ENCODE data around the gene TOMM20. TPM values are rescaled to one million over a fixed set of nuclear protein-coding genes. Genes with fewer than 3 reads are reported as not detected.

TOMM20 gene
- total RNA-seq, 1 donor, result 96.5 TPM

DNA sequence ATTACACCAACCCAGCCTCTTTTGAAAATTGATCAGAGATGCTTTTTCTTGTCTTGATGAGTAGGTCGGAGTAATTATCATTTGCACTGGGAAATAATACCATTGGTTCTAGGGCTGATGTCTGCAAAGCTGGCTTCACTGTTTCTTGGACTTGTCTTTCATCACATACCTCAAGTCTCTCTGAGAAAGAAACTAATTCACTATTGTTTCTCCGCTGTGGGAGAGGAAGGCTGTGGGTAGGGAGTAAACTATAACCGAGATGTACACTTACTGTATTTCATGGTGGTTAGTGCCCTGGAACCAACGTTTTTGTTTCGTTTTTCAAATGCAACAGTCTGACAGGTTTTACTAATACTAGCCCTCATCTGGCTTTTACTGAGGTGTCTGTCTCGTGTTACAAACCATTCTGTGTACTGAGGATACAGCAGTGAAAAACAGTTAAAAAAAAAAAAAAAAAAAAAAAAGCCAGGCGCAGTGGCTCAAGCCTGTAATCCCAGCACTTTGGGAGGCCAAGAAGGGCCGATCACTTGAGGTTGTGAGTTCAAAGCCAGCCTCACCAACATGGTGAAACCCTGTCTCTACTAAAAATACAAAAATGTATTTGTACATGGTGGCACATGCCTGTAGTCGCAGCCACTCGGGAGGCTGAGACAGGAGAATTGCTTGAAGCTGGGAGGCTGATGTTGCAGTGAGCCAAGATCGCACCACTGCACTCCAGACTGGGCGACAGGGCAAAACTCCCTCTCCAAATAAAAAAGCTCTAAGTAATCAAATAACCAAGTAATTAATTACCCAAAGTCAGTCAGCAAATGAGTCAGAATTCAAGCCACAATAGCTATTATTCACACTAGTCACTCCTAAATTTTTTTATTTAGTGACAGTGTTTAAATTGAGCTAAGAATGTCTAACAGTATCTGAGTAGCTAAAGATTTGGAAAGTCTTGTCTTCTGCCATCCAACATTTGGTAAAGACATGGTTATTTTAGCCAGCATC is 23.3 kb downstream of the TOMM20 start:
- TF ChIP-seq, protein P1, sequence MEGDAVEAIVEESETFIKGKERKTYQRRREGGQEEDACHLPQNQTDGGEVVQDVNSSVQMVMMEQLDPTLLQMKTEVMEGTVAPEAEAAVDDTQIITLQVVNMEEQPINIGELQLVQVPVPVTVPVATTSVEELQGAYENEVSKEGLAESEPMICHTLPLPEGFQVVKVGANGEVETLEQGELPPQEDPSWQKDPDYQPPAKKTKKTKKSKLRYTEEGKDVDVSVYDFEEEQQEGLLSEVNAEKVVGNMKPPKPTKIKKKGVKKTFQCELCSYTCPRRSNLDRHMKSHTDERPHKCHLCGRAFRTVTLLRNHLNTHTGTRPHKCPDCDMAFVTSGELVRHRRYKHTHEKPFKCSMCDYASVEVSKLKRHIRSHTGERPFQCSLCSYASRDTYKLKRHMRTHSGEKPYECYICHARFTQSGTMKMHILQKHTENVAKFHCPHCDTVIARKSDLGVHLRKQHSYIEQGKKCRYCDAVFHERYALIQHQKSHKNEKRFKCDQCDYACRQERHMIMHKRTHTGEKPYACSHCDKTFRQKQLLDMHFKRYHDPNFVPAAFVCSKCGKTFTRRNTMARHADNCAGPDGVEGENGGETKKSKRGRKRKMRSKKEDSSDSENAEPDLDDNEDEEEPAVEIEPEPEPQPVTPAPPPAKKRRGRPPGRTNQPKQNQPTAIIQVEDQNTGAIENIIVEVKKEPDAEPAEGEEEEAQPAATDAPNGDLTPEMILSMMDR (IDR thresholded peaks at IDR 0.05; ENCODE audit: insufficient read depth, low read length), result no peak
- H3K4me3 ChIP-seq (ENCODE audit: low read depth, low read length), result no peak overlapping the region
- peak; percentile 27 for DNase-seq (ENCODE audit: low read depth)

DNA sequence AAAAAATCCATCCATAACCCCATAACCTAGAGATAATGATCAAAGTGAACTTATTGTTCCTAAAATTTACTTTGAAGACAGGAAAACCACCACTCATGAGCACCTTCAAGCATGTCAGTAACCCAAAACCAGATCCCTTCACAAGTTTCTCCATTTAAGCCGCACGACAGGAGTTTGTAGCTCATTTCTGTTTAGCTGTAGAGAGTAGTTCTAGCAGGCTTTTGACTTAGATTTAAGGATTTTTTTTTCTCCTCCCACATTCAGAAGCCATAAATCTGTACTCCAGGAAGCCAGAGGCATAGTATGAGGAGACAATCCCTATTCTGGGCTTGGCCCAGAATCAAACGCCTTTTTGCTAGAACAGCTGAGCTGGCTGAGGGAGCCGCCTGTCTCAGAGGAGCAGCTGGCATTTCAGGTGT is 25.6 kb downstream of the TOMM20 start:
- TF ChIP-seq, protein P1 (IDR thresholded peaks at IDR 0.05; ENCODE audit: insufficient read depth, low read length), result no peak
- H3K4me3 ChIP-seq (ENCODE audit: low read depth, low read length), result no peak overlapping the region
- DNase-seq (ENCODE audit: low read depth), result no peak

DNA sequence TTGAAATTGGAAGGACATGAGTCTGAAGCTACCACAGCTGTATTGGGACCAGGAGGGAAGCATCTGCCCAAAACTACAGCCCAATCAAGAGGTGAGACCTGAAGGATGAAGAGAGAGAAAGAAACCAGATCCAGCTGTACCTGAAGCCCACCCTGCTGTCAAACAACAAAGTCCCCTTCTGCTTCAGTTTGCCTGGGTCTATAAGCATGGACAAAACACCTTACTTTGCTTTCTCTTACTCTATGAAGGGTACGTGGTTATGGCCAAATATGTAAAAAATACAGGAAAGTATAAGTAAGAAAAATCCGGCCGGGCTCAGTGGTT is 26.4 kb downstream of the TOMM20 start:
- DNase-seq (ENCODE audit: low read depth), result no peak
- TF ChIP-seq, protein P1 (IDR thresholded peaks at IDR 0.05; ENCODE audit: insufficient read depth, low read length), result no peak
- H3K4me3 ChIP-seq (ENCODE audit: low read depth, low read length), result no peak overlapping the region

DNA sequence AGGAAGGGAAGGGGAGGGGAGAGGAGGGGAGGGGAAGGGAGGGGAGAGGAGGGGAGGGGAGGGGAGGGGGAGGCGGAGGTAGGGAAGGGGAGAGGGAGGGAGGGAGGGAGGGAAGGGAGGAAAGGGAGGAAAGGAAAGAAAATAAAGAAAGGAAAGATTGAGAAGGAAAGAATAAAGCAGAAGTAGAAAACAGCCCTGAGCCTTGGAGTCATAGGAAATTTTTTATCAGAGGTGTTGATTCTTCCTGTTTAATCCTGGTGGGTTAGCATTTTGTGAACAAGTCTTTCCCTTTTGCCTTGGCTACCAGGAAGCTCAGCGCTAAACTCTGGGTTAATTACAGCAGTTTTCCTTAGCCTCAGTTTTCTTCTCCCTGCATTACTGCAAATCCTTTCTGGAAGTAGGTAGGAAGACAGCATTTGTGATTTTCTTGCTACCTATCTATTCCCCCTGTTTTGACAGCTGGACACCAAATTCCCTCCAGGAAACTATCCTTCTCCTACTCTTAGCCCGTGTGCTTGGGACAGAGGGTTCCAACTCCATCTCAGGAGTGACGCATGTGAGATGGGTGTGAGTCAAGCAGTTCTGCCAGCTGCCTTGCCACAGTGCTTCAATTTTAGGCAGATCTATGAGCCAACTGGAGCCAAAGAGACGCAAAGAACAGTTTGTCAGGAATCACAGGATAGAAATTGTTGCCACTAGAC is 26.9 kb downstream of the TOMM20 start:
- no peak overlapping the region for H3K4me3 ChIP-seq (ENCODE audit: low read depth, low read length)
- TF ChIP-seq, protein P1 (IDR thresholded peaks at IDR 0.05; ENCODE audit: insufficient read depth, low read length), result no peak
- DNase-seq (ENCODE audit: low read depth), result no peak

DNA sequence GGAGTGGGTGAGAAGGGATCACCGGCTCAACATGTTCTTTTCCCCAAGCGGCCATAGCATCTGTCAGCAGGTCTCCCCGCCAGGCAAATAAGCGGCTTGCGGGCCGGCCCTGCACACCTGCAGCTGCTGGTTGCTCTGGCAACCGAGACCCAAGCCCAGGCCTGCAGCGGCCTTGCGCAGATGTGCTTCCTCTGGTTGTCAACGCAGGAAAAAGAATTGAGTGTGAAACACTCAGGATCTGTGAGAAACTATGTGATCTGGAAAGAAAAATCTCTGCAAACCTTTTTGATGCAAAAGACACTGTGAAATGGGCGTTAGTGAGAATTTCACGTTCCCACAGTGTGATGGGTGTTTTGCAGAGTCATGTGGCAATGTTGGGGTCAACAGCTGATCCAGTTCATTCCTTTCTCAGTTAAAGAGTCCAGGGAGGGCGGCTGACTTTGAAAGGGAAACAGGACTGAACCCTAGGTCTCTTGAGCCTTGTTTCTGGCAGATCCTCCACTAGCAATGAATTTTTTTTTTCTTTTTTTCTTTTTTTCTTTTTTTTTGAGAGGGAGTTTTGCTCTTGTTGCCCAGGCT is 28.4 kb downstream of the TOMM20 start:
- H3K4me3 ChIP-seq (ENCODE audit: low read depth, low read length), result no peak overlapping the region
- TF ChIP-seq, protein P1 (IDR thresholded peaks at IDR 0.05; ENCODE audit: insufficient read depth, low read length), result no peak
- DNase-seq (ENCODE audit: low read depth), result no peak

DNA sequence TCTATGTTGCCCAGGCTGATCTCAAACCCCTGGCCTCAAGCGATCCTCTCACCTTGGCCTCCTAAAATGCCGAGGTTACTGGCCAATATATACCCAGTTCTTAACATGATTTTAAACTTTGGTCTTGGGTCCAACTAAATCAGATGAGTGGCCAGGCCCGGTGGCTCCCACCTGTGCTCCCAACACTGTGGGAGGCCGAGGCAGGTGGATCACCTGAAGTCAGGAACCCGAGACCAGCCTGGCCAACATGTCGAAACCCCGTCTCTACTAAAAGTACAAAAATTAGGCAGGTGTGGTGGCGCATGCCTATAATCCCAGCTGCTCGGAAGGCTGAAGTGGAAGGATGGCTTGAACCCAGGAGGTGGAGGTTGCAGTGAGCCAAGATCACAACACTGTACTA is 29.6 kb downstream of the TOMM20 start:
- H3K4me3 ChIP-seq (ENCODE audit: low read depth, low read length), result no peak overlapping the region
- TF ChIP-seq, protein P1 (IDR thresholded peaks at IDR 0.05; ENCODE audit: insufficient read depth, low read length), result no peak
- DNase-seq (ENCODE audit: low read depth), result no peak
